ENCODE data around the gene ARL6.

ARL6 gene

GRCh38 chr3:97764407-97765238 lies at the start of gene ARL6:
TSS of gene ARL6 (plus strand) at chr3:97764758. CDS start at chr3:97768108, 3,350 bp downstream.
- DNase-seq (ENCODE audit: low read depth) = peak; percentile 54
- H3K4me3 ChIP-seq (ENCODE audit: low read depth, low read length) = peak within 1 kb of the TSS; percentile 59

DNA sequence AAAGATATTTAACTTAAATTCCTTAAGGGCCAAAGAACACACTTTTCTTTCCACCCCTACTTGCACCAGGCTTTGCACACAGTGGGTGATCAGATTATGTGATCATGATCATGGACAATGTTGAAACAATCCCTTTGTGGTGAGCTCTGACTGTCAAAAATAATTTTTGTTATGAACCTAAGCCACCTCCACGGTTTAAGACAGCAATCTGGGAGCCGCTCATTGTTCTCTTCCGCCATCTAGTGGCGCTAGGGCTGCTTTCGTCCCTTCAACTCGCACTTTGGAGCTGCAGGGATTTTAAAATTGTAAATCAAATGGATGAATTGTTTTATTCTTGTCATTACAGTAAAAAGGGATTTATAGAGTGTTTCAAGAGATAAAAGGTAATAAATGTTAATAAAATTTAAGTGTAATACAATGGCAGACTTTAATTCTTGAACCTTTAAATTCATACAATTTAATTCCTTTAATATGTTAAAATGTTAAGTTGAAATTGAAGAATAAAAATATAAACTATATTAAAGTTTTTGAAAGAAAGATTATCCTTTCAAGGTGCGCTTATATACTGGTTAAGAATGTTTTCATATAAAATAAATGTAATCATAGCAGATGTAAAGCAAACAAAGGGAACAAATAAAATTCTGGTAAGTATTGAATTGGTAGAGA lies 45.3 kb upstream of the ARL6 start:
- peak; percentile 18 for DNase-seq (ENCODE audit: low read depth)
- H3K4me3 ChIP-seq (ENCODE audit: low read depth, low read length) = no peak overlapping the region

- no peak overlapping the region for H3K4me3 ChIP-seq (ENCODE audit: low read depth, low read length)
- DNase-seq (ENCODE audit: low read depth) = no peak
Measured at GRCh38 chr3:97720417-97720816, 44.1 kb upstream of the ARL6 start.

DNA sequence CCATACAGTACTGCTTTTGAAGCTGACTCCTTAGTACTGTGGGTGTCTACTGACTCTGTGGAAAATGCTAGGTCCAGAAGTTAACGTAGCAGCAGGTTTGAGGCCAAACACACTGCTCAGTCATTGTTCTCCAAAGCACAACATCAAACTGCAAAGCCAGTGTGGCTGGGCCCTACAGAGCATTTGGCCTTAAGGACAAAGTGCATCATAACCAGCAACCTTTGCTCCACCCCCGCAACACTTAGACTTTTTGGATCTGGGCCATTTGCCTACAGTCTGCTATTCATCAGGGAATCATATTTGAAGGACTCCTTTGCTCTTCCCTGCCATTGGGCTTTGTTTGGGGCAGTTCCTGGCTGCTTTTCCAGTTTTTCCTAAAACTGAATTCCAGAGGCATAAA lies 43.1 kb upstream of the ARL6 start:
- no peak overlapping the region for H3K4me3 ChIP-seq (ENCODE audit: low read depth, low read length)
- no peak for DNase-seq (ENCODE audit: low read depth)

GRCh38 chr3:97736928-97737327 lies 27.6 kb upstream of the ARL6 start:
- no peak overlapping the region for H3K4me3 ChIP-seq (ENCODE audit: low read depth, low read length)
- no peak for DNase-seq (ENCODE audit: low read depth)

- DNase-seq (ENCODE audit: low read depth) = no peak
- no peak overlapping the region for H3K4me3 ChIP-seq (ENCODE audit: low read depth, low read length)
Measured at GRCh38 chr3:97738761-97739160, 25.8 kb upstream of the ARL6 start.

DNA sequence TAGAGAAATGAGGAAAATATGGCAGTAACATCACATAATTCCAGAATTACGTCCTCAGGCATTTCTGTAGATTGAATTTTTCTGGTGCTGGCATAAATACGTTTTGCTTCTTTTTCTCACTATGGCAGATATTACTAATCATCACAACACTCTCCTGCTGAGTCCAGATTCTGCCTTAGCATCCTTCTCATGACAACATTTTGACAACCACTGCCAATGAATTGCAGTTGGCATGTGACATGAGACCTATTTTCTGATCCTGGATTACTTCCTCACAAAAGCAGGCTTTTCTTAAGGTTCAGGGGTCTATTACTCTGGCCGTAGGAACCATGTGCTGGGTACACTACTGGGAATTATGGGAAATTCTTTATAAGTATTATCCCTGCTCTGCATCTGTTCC lies 22.5 kb upstream of the ARL6 start:
- H3K4me3 ChIP-seq (ENCODE audit: low read depth, low read length) = no peak overlapping the region
- DNase-seq (ENCODE audit: low read depth) = no peak

DNA sequence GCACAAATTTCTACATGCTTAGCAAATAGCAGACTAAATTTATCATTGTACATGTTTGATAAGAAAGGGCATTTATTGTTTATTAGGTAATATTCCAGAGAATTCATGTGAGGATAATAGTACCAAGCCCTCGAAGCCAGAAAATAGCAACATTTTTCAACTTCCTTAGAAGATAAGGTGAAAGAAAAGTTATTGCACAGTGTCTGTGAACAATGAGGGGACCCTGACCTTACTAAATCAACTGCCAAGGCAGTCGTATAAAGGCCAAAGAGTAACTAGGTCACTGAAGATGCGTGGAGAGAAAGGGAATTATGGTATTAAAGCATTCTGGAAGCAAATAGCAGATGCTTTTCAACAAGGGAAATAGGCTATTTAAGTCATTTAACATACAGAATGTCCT lies 20.3 kb upstream of the ARL6 start:
- no peak overlapping the region for H3K4me3 ChIP-seq (ENCODE audit: low read depth, low read length)
- no peak for DNase-seq (ENCODE audit: low read depth)

DNA sequence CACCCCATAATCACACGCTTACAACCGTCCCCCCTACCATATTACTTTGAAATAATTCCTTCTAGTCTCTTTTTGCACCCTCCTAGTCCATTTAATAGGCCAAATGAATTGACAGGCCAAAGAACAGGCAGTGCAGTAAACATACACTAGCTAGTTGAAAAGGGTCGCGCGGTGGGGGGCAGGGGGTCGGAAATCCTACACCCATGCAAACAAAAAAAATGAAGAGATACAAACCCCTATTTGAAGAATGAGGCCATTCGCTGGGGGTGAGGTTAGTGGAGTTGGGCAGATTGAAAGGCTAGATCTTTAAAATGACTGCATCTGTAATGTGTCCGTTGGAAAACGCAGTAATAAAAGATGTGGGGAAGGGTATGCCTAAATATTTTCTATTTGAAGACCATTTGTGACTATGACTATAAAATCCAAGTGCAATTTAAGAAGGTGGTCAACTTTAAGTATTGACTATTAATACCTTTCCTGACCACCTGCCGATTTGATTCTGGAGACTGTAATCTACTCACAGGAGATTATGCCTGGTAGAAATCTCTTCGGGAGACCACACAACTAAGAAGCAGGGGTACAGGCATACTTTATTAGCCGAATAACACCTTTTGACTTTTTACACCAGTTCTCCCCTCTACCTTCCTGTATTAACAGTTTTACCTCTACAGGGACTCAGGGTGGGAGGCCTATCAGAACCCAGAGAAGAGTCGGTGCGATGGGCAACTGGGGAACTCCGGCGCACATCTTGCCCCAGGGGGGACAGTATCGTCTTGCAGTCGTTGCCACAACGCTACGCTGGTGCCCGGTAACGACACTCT lies 762 bp upstream of the ARL6 start:
- peak overlapping the region; percentile 59 for H3K4me3 ChIP-seq (ENCODE audit: low read depth, low read length)
- DNase-seq (ENCODE audit: low read depth) = no peak

DNA sequence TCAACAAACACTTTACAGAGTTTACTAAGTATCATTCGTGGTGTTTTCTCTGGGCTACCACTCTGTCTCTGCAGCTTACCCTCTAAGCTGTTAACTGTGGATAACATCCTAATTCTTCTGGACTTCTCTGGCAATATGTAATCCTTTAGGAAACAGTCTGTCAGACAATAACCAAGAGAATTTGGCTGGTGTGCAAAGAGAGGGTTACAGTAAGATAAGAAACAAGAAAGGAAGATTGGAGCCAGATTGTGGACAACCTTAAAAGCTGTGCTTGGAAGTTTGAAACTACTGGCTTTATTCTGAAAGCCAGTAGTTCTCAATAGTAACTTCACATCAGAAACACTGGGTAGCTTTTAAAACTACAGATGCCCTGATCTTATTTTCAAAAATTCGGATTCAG lies 778 bp downstream of the ARL6 start:
- H3K4me3 ChIP-seq (ENCODE audit: low read depth, low read length) = peak overlapping the region; percentile 59
- no peak for DNase-seq (ENCODE audit: low read depth)

DNA sequence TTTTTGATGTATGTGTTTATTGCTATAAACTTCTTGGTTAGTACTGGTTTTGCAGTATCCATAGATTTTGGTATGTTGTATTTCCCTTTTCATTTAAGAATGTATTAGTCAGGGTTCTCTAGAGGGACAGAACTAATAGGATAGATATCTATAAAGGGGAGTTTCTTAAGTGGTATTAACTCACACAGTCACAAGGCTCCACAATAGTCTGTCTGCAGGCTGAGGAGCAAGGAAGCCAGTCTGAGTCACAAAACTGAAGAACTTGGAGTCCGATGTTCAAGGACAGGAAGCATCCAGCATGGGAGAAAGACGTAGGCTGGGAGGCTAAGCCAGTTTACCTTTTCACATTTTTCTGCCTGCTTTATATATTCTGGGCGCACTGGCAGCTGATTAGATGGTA lies 8.4 kb downstream of the ARL6 start:
- H3K4me3 ChIP-seq (ENCODE audit: low read depth, low read length) = no peak overlapping the region
- no peak for DNase-seq (ENCODE audit: low read depth)

GRCh38 chr3:97778152-97778551 lies 13.6 kb downstream of the ARL6 start:
- H3K4me3 ChIP-seq (ENCODE audit: low read depth, low read length) = no peak overlapping the region
- DNase-seq (ENCODE audit: low read depth) = no peak

- no peak overlapping the region for H3K4me3 ChIP-seq (ENCODE audit: low read depth, low read length)
- DNase-seq (ENCODE audit: low read depth) = peak; percentile 8
Measured at GRCh38 chr3:97793420-97794019, 29.0 kb downstream of the ARL6 start.

DNA sequence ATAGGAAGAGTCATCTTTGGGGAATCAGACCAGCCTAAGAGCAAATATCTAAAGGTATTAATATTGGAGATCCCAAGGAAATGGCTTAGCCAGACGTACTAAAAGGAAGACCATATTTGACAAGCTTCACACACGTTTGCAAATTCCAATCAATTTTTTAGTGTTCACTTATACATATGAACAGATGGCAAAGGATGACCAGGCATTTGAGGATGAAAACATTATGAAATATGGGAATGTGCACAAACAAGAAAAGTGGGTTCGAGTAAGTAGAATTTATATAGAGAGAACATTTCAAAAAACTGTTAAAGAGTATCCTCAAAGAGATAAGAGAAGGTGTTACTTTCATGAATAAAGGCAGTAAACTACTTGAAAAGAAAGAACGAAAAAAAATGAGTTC lies 31.4 kb downstream of the ARL6 start:
- DNase-seq (ENCODE audit: low read depth) = no peak
- H3K4me3 ChIP-seq (ENCODE audit: low read depth, low read length) = no peak overlapping the region

DNA sequence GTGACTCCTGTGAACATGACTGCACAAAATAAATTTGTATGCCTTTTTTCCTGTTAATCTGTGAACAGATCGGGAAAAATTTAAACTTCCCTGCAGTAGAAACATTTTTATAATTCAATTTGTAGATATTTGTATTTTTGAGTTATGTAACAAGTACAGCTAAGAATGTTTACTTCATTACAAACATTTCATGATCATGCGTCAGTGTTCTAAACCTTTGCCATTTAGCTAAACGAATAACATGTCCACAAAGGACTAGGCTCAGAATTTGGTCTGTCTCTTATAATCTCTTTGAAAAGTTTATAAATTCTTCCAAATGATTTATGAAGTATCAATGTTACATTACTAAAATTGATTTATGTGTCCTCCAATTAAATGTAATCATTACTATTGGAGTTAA lies 39.9 kb downstream of the ARL6 start:
- DNase-seq (ENCODE audit: low read depth) = no peak
- H3K4me3 ChIP-seq (ENCODE audit: low read depth, low read length) = no peak overlapping the region

- H3K4me3 ChIP-seq (ENCODE audit: low read depth, low read length) = no peak overlapping the region
- DNase-seq (ENCODE audit: low read depth) = no peak
Measured at GRCh38 chr3:97810779-97811390, 46.3 kb downstream of the ARL6 start.

GRCh38 chr3:97815149-97815917 lies 50.8 kb downstream of the ARL6 start:
- H3K4me3 ChIP-seq (ENCODE audit: low read depth, low read length) = no peak overlapping the region
- no peak for DNase-seq (ENCODE audit: low read depth)

DNA sequence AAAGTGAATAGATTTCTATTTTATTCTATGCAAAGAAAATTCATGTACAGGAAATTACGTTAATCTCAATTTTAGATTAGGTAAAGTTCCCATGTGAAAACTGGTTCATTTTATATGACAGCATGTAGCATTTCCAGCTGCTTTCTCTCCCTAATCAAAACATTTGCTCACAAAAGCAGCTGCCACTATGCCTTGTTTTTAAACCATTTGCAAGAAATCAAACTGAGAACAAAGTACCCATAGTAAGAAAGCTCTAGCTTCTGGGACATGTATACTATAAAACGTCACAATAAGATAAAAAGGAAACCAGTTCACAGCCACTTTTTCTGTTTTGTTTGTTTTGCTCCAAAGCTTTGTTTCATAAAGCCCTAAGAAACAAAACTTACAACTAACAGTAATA lies 52.3 kb downstream of the ARL6 start:
- DNase-seq (ENCODE audit: low read depth) = no peak
- no peak overlapping the region for H3K4me3 ChIP-seq (ENCODE audit: low read depth, low read length)

DNA sequence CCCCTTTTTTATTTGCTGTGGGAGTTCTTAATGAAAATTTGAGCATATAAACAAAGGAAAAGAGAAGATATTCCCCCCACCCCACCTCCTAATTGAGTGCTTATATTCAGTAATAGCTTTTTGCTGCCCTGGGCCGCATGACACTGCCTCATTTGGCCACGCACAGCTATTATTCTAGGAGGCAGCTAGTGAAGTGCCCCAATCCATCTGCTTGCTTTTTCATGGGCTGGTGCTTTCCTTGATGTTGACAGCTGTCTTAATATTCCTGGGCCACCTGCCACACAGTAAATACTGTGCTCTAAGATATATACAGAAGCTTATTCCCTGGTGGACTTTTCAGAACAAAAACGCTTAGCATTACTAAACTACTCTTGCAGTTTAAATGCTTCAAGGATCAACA lies 53.4 kb downstream of the ARL6 start:
- no peak for DNase-seq (ENCODE audit: low read depth)
- no peak overlapping the region for H3K4me3 ChIP-seq (ENCODE audit: low read depth, low read length)
